GM13976 (cell line): ENCODE data around the gene PSMB10.

Experiments
- DNase-seq: peaks from one replicate; pipeline ENCODE4 v3.0.0; 2012; ENCODE audit warnings: low spot score
- in situ Hi-C: fragments of 300-500 bp; cut with MboI; formaldehyde crosslinking; loops from one replicate; pipeline ENCODE4 v1.12.0; 2022; ENCODE audit warnings: low sequenced_read_pairs, mixed read lengths, inconsistent platforms; ENCODE audit not compliant: unreplicated experiment
- TF ChIP-seq, protein P1 (sequence below): IDR thresholded peaks from 2 replicates; pipeline ENCODE4 v1.5.1; 2012; ENCODE audit warnings: borderline replicate concordance, mild to moderate bottlenecking; ENCODE audit not compliant: insufficient read depth; ENCODE audit errors: extremely low read depth, missing control alignments, control extremely low read depth

PSMB10 gene

DNA sequence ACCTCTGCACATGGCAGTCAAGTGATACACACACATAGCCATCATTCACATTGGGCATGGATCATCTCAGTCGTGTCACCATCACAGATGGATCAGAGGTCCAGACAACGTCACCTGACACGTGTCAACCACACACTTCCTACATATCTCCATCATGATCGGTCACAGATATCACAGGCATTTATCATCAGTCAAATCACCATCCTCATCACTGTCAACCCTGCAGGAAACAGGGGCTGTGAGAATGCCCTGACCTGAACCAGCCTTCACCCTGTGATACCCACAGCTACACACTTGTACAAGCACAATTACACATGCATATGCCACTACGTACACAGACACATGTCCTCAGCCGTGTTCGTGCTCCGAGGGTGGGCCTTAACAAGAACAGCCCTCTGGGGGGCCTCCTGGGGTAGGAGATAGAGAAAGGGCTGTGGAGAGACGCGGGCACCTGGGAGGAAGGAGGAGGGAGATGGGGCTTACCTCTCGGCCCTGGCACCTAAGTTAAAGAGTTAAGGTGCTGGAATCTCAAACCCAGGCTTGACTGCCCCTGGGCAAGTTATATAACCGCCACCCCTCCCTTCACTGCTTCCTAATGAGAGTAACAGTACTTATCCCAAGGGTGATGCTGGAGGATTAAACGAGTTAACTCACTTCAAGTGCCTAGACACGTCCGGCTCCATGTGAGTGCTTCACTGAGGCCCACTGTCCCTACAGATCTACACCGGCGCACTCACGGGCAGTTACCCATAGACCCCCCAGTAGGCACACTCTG, 30.7 kb upstream of the PSMB10 start:
- TF ChIP-seq, protein P1, sequence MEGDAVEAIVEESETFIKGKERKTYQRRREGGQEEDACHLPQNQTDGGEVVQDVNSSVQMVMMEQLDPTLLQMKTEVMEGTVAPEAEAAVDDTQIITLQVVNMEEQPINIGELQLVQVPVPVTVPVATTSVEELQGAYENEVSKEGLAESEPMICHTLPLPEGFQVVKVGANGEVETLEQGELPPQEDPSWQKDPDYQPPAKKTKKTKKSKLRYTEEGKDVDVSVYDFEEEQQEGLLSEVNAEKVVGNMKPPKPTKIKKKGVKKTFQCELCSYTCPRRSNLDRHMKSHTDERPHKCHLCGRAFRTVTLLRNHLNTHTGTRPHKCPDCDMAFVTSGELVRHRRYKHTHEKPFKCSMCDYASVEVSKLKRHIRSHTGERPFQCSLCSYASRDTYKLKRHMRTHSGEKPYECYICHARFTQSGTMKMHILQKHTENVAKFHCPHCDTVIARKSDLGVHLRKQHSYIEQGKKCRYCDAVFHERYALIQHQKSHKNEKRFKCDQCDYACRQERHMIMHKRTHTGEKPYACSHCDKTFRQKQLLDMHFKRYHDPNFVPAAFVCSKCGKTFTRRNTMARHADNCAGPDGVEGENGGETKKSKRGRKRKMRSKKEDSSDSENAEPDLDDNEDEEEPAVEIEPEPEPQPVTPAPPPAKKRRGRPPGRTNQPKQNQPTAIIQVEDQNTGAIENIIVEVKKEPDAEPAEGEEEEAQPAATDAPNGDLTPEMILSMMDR, result peak; percentile 24
- no peak for DNase-seq
- in situ Hi-C loops, result no loop called here

DNA sequence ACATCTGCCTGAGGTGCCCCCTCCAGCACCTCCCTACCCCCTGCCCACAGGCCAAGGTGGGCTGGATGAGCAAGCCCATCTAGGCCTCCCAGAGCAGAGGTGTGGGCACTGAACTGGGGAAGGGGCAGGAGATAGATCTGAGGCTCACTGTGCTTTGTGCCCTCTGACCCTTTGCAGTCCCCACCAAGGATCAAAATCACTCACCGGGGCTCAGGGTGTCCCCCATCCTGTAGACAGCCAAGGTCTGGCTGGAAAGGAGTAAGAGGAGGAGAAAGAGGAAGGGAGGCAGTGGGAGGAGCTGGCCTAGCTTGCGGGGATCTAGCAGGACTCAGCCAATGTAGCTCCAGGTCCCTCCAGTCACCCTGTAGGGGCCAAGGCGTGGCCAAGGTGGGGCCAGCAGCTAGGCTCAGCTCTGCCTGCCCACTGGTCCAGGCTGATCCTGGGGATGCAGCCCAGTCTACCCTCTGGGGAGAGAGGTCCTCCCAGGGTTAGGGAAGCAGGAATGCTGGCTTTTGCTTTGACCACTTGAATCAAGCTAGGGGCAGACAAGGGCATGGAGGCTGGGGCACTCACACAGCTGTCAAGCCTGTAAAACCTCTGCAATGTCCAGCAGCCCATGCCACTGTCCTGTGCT, 30.0 kb upstream of the PSMB10 start:
- TF ChIP-seq, protein P1, result no peak
- no peak for DNase-seq
- in situ Hi-C loops, result no loop called here

DNA sequence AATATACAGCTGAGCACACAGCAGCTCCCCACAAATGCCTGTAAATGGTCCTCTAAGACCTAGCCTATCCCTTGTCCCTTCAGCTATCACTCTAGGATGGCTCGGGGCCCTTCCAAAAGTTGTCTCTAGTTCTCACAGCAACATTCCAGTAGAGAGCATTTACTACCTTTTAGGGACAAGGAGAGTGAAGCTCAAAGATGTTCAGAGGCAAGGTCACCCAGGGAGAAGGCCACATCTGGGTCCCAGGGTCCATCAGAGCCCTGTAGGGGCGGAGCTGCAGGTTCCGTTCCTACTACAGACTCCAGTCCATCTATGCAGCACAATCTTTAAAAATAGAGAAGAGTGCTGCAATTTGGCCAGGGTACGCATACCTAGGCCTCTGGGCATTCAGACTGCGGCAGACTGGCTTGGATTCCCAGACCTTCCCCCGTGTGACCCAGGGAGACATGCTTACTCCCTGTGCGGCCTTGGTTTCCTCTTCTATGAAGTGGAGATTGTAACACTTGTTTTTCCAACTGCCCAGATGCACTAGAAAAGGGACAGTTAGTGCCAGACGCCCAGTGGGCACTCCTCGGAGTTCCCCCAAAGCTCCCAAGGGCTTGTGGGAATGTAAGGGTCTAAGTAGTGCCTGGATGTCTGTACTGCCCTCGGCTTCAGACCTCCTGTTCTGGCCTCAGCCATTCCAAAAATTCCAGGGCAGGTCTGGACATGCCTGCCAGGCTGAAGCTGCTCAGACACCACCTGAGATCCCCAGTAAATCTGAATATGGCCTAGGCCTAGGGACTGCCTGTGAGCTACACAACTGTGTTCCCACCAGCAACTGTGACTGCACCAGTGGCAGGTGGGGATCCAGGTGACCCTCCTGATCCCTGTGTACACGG, 29.3 kb upstream of the PSMB10 start:
- TF ChIP-seq, protein P1, result no peak
- in situ Hi-C loops, result no loop called here
- no peak for DNase-seq

DNA sequence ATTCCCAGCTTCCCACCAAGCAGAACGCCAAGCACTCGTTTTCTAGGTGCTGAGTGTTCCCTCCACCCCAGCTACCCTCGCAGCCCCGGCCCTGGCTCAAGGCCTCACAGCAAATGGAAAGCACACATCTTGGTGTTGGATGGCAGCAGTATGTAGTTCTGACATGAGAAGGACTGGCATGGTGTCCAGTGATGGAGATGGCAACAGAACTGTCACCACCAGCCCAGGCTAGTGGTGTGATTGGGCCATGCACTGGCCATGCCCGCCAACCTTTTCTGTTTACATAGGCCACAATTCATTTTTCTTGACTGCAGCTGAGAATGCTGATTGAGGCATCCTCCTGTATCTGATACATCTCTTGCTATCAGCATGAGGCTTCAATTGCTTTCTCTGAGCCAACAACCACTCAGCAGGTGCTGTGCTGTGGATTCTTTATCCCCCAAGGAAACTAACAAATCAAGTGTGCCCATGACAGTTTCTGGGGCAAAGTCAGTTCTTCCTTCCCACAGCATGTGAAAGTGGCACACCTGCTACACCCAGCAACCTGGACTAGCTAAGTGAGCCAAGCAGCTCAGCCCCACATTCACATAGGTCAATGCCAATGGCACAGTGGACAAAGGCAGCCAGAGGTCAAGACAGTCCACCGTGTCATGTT, 28.0 kb upstream of the PSMB10 start:
- no peak for DNase-seq
- in situ Hi-C loops, result no loop called here
- TF ChIP-seq, protein P1, result no peak

DNA sequence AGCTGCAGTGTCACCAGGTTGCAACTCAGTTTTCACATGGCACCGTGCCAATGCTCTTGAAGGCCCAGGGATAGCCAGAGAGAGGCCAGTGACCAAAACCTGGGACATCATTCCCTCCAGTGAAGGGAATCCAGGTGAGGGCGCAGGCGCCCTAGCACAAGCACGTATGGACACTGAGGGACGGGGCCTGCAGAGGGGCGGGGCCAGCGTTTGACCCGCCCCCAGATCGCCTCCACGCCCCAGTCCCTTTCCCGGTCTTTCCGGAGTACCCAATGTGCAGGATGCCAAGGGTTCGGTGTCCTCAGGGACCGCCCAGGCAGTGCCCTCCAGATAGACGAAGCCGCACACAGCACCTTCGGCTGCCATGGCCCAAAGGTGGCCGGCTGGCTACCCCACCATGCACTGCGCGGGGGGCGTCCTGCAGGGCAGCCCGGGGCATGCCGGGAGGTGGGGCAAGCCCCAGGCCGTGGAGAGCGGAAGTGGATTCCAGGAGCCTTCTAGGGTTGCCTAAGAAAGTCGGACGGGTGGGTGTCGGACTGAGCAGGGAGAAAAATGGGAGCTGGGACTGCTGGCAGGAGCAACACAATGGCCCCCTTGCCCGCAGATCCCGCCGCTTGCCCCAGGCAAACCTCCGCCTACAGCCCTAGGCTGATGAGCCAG, 27.1 kb upstream of the PSMB10 start:
- in situ Hi-C loops, result no loop called here
- TF ChIP-seq, protein P1, result no peak
- DNase-seq, result no peak
